HepG2 (cell line): ENCODE data around the gene BRSK2. TPM values are rescaled to one million over a fixed set of nuclear protein-coding genes. Genes with fewer than 3 reads are reported as not detected.

ENCODE experiments used
- ATF7 ChIP-seq, 2 experiments: fragments of 450-650 bp in 1 of 2; sonication (generic) in 1 of 2; formaldehyde crosslinking in 1 of 2; IDR thresholded peaks; 2 replicates each; pipeline versions ENCODE4 v1.4.0 to v1.6.1; 2016 to 2020; ENCODE audit warnings: antibody characterized with exemption in 1 of 2, mild to moderate bottlenecking in 1 of 2, missing genetic modification reagents in 1 of 2
- CBX1 ChIP-seq: IDR thresholded peaks from one replicate; pipeline ENCODE4 v1.6.1; 2016; ENCODE audit warnings: antibody characterized with exemption, low read depth
- FOSL1 ChIP-seq: sonication (generic); formaldehyde crosslinking; IDR thresholded peaks from 2 replicates; pipeline ENCODE4 v1.9.0; 2021; ENCODE audit warnings: missing genetic modification reagents, borderline replicate concordance
- FOXK2 ChIP-seq: fragments of 450-650 bp; IDR thresholded peaks from 2 replicates; pipeline ENCODE4 v1.6.1; 2016
- HCFC1 ChIP-seq: fragments of 150-350 bp; IDR thresholded peaks from 2 replicates; pipeline ENCODE4 v1.6.1; 2014; ENCODE audit warnings: low read depth, low read length
- HDAC1 ChIP-seq: sonication (generic); formaldehyde crosslinking; IDR thresholded peaks from 2 replicates; pipeline ENCODE4 v1.5.1; 2020; ENCODE audit warnings: mild to moderate bottlenecking, missing genetic modification reagents
- LBX2 ChIP-seq: sonication (generic); formaldehyde crosslinking; IDR thresholded peaks from 2 replicates; pipeline ENCODE4 v1.5.0; 2020; ENCODE audit warnings: missing genetic modification reagents, mild to moderate bottlenecking, borderline replicate concordance
- MIER2 ChIP-seq: IDR thresholded peaks from 2 replicates; pipeline ENCODE4 v1.6.1; 2016; ENCODE audit warnings: missing biosample characterization, missing genetic modification reagents
- NCOA5 ChIP-seq: sonication (generic); formaldehyde crosslinking; IDR thresholded peaks from 2 replicates; pipeline ENCODE4 v1.4.0; 2020; ENCODE audit warnings: missing genetic modification reagents
- NR3C1 ChIP-seq: sonication (generic); formaldehyde crosslinking; IDR thresholded peaks from 2 replicates; pipeline ENCODE4 v1.4.0; 2020; ENCODE audit warnings: missing genetic modification reagents
- PHF21A ChIP-seq: sonication (generic); formaldehyde crosslinking; IDR thresholded peaks from 2 replicates; pipeline ENCODE4 v1.5.0; 2020; ENCODE audit warnings: mild to moderate bottlenecking, missing genetic modification reagents
- SAP130 ChIP-seq: IDR thresholded peaks from 2 replicates; pipeline ENCODE4 v1.6.1; 2016; ENCODE audit warnings: low read depth
- SMARCE1 ChIP-seq: fragments of 450-650 bp; IDR thresholded peaks from 2 replicates; pipeline ENCODE4 v1.6.1; 2017; ENCODE audit warnings: borderline replicate concordance
- SNAPC2 ChIP-seq: sonication (generic); formaldehyde crosslinking; IDR thresholded peaks from 2 replicates; pipeline ENCODE4 v1.8.1; 2022; ENCODE audit warnings: mild to moderate bottlenecking, missing genetic modification reagents
- SPEN ChIP-seq: sonication (generic); formaldehyde crosslinking; IDR thresholded peaks from 2 replicates; pipeline ENCODE4 v1.5.1; 2020; ENCODE audit warnings: low read depth, mild to moderate bottlenecking, missing genetic modification reagents
- SRSF9 ChIP-seq: fragments of 200-400 bp; formaldehyde crosslinking; IDR thresholded peaks from 2 replicates; pipeline ENCODE4 v1.6.1; 2018; ENCODE audit warnings: borderline replicate concordance, mild to moderate bottlenecking, low read depth, low read length; ENCODE audit not compliant: insufficient read depth, poor library complexity, severe bottlenecking
- TAF1 ChIP-seq: sonication (generic); formaldehyde crosslinking; IDR thresholded peaks from 2 replicates; pipeline ENCODE4 v1.4.0; 2020; ENCODE audit warnings: missing genetic modification reagents
- TARDBP ChIP-seq: sonication (generic); formaldehyde crosslinking; IDR thresholded peaks from 2 replicates; pipeline ENCODE4 v1.8.0; 2022; ENCODE audit warnings: mild to moderate bottlenecking, missing genetic modification reagents
- TCF7L2 ChIP-seq: IDR thresholded peaks from 2 replicates; pipeline ENCODE4 v1.6.1; 2011; ENCODE audit warnings: mild to moderate bottlenecking, low read depth, low read length, moderate library complexity
- ZBTB8A ChIP-seq: sonication (generic); formaldehyde crosslinking; IDR thresholded peaks from 2 replicates; pipeline ENCODE4 v1.4.0; 2020; ENCODE audit warnings: mild to moderate bottlenecking, low read depth, missing genetic modification reagents, borderline replicate concordance
- ZNF383 ChIP-seq: sonication (generic); formaldehyde crosslinking; IDR thresholded peaks from 2 replicates; pipeline ENCODE4 v1.4.0; 2020; ENCODE audit warnings: missing genetic modification reagents, mild to moderate bottlenecking, borderline replicate concordance
- ZNF569 ChIP-seq: sonication (generic); formaldehyde crosslinking; IDR thresholded peaks from 2 replicates; pipeline ENCODE4 v1.5.0; 2020; ENCODE audit warnings: mild to moderate bottlenecking, missing genetic modification reagents, moderate library complexity, borderline replicate concordance
- polyA plus RNA-seq, 8 experiments: library from polyadenylated mRNA; depleted of rRNA in 3 of 8; stranded (reverse) in 7 of 8; unstranded in 1 of 8; fragments of >200 nt; fragmentation: Illumina TruSeq in 4 of 8; extraction: Trizol in 4 of 8; gene quantifications; 2 replicates each; pipeline versions ENCODE4 v1.2.1 to v1.2.3, GENCODE V29; 2011 to 2016; ENCODE audit warnings: low read depth in 4 of 8, missing spikeins in 1 of 8, mixed read lengths in 1 of 8; ENCODE audit not compliant: insufficient read depth in 1 of 8
- total RNA-seq, 5 experiments: library from RNA; depleted of rRNA; stranded (reverse); fragments of >200 nt; fragmentation: Illumina TruSeq; extraction: Trizol; gene quantifications; 2 replicates each; pipeline ENCODE4 v1.2.3, GENCODE V29; 2016; ENCODE audit warnings: low read depth in 1 of 5
- TF ChIP-seq, protein P1 (sequence below): sonication (generic); formaldehyde crosslinking; IDR thresholded peaks from 2 replicates; pipeline ENCODE4 v1.4.0; 2020; ENCODE audit warnings: missing genetic modification reagents
- TF ChIP-seq, protein P2 (sequence below): sonication (generic); formaldehyde crosslinking; IDR thresholded peaks from 2 replicates; pipeline ENCODE4 v1.5.0; 2020; ENCODE audit warnings: missing genetic modification reagents
- TF ChIP-seq, protein P3 (sequence below), 2 experiments: sonication (generic) in 1 of 2; formaldehyde crosslinking in 1 of 2; IDR thresholded peaks; 2 replicates each; pipeline versions ENCODE4 v1.4.0 to v1.6.1; 2018 to 2020; ENCODE audit warnings: missing genetic modification reagents in 2 of 2, borderline replicate concordance in 1 of 2, low read depth in 1 of 2, mild to moderate bottlenecking in 1 of 2, missing biosample characterization in 1 of 2

The BRSK2 gene
- total and polyA plus RNA-seq, 2 of the 13 experiments (the other 11 are each of a cell fraction or from before 2014, with no cell fraction given) = 0.74 to 1.1 TPM

GRCh38 chr11:1401656-1402221, 12.0 kb downstream of the BRSK2 start (continued):
- TF ChIP-seq, protein P1, sequence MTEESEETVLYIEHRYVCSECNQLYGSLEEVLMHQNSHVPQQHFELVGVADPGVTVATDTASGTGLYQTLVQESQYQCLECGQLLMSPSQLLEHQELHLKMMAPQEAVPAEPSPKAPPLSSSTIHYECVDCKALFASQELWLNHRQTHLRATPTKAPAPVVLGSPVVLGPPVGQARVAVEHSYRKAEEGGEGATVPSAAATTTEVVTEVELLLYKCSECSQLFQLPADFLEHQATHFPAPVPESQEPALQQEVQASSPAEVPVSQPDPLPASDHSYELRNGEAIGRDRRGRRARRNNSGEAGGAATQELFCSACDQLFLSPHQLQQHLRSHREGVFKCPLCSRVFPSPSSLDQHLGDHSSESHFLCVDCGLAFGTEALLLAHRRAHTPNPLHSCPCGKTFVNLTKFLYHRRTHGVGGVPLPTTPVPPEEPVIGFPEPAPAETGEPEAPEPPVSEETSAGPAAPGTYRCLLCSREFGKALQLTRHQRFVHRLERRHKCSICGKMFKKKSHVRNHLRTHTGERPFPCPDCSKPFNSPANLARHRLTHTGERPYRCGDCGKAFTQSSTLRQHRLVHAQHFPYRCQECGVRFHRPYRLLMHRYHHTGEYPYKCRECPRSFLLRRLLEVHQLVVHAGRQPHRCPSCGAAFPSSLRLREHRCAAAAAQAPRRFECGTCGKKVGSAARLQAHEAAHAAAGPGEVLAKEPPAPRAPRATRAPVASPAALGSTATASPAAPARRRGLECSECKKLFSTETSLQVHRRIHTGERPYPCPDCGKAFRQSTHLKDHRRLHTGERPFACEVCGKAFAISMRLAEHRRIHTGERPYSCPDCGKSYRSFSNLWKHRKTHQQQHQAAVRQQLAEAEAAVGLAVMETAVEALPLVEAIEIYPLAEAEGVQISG (CRISPR knock-in tag) = peak; percentile 49; the same call in 1 of the 2 replicates
- TF ChIP-seq SMARCE1 (no peak), PHF21A (no peak), TARDBP (no peak), TCF7L2 (no peak), MIER2 (CRISPR knock-in tag) (peak; percentile 98), HCFC1 (no peak), NCOA5 (CRISPR knock-in tag) (no peak), TAF1 (CRISPR knock-in tag) (no peak), ATF7 (IDR thresholded peaks at IDR 0.05) (no peak), ATF7 (CRISPR knock-in tag; IDR thresholded peaks at IDR 0.05) (no peak), FOSL1 (CRISPR knock-in tag) (no peak), SPEN (CRISPR knock-in tag) (no peak), CBX1 (no peak), NR3C1 (CRISPR knock-in tag) (no peak), ZBTB8A (CRISPR knock-in tag) (no peak), SRSF9 (no peak), LBX2 (CRISPR knock-in tag) (no peak), FOXK2 (no peak), SAP130 (CRISPR knock-in tag) (peak; percentile 57; the same call in 1 of the 2 replicates), ZNF383 (CRISPR knock-in tag) (no peak), ZNF569 (CRISPR knock-in tag) (no peak), SNAPC2 (CRISPR knock-in tag) (0 out of 2 replicates have a peak, but pooled peaks have one; percentile 59), HDAC1 (CRISPR knock-in tag) (no peak)
- TF ChIP-seq, protein P2, sequence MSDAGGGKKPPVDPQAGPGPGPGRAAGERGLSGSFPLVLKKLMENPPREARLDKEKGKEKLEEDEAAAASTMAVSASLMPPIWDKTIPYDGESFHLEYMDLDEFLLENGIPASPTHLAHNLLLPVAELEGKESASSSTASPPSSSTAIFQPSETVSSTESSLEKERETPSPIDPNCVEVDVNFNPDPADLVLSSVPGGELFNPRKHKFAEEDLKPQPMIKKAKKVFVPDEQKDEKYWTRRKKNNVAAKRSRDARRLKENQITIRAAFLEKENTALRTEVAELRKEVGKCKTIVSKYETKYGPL (CRISPR knock-in tag) = no peak
- TF ChIP-seq, protein P3, sequence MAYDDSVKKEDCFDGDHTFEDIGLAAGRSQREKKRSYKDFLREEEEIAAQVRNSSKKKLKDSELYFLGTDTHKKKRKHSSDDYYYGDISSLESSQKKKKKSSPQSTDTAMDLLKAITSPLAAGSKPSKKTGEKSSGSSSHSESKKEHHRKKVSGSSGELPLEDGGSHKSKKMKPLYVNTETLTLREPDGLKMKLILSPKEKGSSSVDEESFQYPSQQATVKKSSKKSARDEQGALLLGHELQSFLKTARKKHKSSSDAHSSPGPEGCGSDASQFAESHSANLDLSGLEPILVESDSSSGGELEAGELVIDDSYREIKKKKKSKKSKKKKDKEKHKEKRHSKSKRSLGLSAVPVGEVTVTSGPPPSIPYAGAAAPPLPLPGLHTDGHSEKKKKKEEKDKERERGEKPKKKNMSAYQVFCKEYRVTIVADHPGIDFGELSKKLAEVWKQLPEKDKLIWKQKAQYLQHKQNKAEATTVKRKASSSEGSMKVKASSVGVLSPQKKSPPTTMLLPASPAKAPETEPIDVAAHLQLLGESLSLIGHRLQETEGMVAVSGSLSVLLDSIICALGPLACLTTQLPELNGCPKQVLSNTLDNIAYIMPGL (CRISPR knock-in tag; IDR thresholded peaks at IDR 0.05; ENCODE audit: borderline replicate concordance in 1 of 2, low read depth in 1 of 2) = no peak
